Fibroblast of pulmonary artery (primary cell): ENCODE data around the gene SLC25A1.

Source experiments
- DNase-seq: peaks from one replicate; pipeline ENCODE4 v3.0.0-alpha.2; 2010; ENCODE audit warnings: low read depth
- H3K4me3 ChIP-seq: replicated peaks from 2 replicates; pipeline ENCODE4 v1.5.1; 2011; ENCODE audit warnings: low read depth, mild to moderate bottlenecking, control low read depth, low read length, moderate library complexity
- TF ChIP-seq, protein P1 (sequence below): IDR thresholded peaks from 2 replicates; pipeline ENCODE4 v1.5.1; 2011; ENCODE audit warnings: mild to moderate bottlenecking, control low read depth, low read length, inconsistent platforms; ENCODE audit errors: missing control alignments

Gene SLC25A1

DNA sequence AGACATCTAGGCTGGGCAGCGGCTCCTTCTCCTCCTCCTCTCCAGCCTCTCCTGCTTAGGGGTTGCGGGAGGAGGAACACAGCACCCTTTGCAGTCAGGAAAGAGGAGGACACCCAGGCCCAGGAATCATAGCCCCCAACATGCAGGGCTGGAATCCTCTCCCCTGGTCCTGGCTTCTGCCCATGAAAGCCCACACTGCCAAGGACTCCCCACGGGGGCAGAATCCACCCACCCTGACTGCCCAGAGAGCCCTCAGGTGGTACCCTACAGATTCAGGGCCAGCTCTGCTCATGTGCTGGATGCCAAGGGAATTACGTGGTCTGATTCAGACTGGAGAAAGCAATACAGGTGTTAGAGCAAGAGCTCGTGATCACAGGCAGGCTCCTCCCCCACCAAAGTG, 38.6 kb downstream of the SLC25A1 start:
- no peak for DNase-seq
- TF ChIP-seq, protein P1, sequence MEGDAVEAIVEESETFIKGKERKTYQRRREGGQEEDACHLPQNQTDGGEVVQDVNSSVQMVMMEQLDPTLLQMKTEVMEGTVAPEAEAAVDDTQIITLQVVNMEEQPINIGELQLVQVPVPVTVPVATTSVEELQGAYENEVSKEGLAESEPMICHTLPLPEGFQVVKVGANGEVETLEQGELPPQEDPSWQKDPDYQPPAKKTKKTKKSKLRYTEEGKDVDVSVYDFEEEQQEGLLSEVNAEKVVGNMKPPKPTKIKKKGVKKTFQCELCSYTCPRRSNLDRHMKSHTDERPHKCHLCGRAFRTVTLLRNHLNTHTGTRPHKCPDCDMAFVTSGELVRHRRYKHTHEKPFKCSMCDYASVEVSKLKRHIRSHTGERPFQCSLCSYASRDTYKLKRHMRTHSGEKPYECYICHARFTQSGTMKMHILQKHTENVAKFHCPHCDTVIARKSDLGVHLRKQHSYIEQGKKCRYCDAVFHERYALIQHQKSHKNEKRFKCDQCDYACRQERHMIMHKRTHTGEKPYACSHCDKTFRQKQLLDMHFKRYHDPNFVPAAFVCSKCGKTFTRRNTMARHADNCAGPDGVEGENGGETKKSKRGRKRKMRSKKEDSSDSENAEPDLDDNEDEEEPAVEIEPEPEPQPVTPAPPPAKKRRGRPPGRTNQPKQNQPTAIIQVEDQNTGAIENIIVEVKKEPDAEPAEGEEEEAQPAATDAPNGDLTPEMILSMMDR = no peak
- H3K4me3 ChIP-seq = no peak overlapping the region

DNA sequence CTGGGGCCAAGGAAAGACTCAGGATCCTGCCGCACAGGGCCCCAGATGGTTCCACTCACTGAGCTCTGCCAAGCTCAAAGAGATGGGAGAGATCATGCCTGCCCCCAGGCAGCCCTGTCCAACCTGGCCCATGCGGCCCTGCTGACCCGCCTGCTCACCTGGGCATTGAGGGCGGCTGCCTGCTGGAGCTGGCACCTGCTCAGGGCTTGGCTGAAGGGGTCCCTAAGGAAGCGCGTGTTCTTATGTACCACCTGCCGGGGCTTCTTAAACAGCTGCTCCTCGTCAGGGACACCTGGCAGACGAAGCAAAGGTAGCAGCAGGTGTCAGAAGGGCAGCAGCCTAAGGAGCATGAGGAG, 39.6 kb downstream of the SLC25A1 start:
- TF ChIP-seq, protein P1 = no peak
- no peak for DNase-seq
- H3K4me3 ChIP-seq = no peak overlapping the region

DNA sequence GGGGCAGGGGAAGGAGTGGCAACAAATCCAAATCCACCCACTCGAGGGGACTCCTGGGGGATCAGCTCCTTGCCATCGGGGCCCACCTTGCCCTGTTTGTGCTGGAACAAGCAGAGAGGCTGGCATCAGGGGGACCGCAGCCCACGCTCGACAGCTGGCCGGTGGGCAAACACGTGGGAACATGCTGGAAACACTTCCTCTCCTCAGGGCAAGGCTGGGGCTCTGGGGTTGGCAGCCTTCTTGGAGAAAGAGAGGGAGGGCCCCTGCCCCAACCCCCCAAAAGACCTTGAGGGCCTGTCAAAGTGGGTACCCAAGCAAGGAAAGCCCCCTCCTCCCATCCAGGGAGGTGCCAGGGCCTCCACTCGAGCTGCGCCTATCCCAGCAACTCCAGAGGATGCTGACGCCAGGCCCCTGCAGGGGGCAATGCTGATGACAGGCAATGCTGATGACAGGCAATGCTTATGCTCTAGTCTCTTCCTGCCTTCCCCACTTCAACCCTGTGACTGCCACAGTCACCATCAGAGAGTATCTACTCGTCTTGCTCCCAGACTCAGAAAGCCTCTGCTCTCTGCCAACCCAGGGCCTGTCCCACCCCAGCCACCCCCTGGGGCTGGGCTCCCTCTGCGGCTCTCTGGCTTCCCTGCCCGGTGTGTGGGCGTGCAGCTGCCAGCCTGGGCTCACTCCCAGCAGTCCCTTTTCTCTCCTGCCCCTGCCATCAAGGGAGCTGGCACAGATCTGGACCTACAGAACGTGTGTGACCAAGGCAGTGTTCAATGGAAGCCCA, 40.1 kb downstream of the SLC25A1 start:
- no peak for DNase-seq
- H3K4me3 ChIP-seq = no peak overlapping the region
- TF ChIP-seq, protein P1 = no peak

DNA sequence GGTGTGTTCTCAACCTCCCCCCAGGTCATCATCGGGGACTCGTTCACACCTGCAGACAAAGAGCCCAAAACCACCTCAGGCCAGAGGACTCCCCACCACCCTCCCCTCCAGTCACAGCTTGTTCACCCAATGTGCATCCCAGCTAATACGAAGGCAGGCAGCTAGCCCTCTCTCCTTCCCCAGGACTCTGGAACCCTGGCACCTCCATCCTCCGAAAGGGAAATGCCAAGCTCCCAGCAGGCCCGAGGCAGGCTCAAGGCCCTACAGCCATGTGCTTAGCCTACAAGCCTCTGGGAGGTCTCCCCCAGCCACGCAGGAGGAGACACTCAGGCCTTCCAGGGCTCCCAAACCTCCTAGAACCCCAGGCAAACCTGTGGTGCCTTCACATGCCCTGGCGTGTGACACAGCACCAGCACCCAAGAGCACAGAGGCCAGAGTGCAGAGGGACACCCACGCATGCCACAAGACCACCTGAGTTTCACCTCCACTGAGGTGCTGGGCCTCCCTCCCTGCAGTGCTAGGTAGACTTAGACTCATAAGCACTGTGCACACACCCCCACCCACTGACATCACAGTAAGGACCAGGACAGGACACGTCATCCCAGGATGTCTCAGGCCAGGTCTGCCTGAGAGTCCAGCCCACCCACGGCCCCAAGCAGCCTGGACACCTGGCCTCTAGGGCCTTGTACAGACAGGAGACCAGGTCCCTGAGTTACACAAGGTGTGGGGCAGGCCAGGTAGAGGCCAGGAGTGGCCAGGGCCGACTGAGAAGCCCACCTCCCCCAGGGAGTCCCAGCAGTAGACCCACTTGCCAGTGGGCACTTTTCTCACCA, 40.9 kb downstream of the SLC25A1 start:
- no peak overlapping the region for H3K4me3 ChIP-seq
- TF ChIP-seq, protein P1 = no peak
- DNase-seq = no peak

DNA sequence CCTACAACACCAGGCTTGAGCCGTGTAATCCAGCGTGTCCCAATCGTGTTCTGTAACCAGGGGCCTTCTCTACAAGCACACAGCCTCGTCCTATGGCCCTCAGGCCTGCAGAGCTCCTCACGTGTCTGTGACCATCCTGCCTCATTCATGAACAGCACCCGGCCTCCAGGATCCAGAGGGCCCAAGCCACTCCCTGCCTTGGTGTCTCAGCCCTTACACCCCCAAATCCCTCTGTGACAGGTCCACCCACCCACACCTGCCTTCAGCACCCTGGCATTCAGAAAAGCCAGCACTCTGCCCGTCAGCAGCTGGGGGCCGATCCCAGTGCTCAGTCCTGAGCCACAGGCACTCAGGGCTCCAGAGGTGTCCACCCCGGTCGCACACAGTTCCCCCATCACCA, 41.6 kb downstream of the SLC25A1 start:
- TF ChIP-seq, protein P1 = no peak
- H3K4me3 ChIP-seq = no peak overlapping the region
- no peak for DNase-seq

DNA sequence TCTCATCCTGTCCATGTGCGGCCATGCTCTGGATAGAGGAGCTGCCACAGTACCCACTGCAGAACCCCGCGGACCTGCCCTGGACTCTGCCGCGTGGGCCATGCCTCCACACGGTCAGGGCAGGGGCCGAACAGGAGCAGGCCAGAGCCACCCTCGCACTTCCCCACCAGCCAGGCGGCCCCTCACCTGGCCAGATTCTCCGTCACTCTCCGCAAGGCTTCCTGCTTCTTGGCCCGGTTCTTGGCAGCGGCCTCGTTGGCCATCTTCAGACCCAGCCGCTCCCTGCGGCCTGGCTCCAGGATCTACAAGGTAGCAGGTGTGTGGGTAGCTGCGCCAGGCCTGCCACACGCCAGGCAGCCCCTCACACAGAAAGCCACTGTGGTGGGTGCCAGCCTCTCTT, 43.7 kb downstream of the SLC25A1 start:
- TF ChIP-seq, protein P1 = no peak
- no peak overlapping the region for H3K4me3 ChIP-seq
- no peak for DNase-seq
